ENCODE data around the gene SLC2A13. TPM values are rescaled to one million over a fixed set of nuclear protein-coding genes. Genes with fewer than 3 reads are reported as not detected.

SLC2A13 gene
- total RNA-seq, 4 donors from 2014 or later = 18.4 to 32.0 (median 25.3) TPM

DNA sequence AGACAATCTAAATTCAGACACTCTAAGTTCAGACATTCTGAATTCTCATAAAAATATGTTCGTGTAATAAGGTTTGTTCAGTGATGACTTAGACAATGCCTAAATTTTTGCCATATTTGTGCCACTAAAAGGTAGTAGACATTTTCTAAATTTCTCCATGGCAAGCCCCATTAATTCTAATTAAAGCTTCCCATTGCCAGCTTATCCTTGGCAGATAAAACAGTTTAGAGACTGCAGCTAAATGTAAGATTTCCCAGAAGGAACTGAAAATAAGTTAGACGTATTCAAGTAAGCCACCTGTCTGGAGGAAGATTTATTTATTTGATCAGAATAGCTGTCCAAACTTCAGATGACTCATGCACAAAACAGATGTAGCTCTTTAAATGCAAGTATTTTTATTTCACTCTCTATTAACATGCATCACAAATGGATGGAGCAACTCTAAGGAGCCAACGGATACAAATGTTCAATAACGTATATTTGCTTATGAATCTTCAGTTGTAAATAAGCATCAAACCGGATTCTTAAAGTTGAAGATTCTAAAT, 130.4 kb downstream of the SLC2A13 start:
- TF ChIP-seq, protein P1, sequence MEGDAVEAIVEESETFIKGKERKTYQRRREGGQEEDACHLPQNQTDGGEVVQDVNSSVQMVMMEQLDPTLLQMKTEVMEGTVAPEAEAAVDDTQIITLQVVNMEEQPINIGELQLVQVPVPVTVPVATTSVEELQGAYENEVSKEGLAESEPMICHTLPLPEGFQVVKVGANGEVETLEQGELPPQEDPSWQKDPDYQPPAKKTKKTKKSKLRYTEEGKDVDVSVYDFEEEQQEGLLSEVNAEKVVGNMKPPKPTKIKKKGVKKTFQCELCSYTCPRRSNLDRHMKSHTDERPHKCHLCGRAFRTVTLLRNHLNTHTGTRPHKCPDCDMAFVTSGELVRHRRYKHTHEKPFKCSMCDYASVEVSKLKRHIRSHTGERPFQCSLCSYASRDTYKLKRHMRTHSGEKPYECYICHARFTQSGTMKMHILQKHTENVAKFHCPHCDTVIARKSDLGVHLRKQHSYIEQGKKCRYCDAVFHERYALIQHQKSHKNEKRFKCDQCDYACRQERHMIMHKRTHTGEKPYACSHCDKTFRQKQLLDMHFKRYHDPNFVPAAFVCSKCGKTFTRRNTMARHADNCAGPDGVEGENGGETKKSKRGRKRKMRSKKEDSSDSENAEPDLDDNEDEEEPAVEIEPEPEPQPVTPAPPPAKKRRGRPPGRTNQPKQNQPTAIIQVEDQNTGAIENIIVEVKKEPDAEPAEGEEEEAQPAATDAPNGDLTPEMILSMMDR (IDR thresholded peaks at IDR 0.05; ENCODE audit: low read depth) = no peak

DNA sequence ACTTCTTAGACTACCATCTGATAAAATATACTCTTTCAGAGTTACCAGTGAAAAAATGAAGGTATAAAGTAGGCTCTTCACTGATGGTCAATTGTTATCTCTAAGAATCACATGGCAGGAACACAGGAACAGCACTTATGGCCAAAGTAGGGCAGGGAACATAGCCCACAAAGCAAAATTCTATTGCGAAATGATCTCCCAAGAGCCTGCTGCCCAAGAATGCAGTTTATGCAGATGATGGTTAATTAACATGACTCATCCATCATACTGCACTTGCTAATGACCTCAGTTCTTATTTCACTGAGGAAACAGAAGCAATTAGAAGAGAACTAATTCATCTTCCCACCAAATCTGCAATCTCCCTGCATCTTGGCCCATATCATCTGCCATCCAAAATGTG, 133.8 kb downstream of the SLC2A13 start:
- TF ChIP-seq, protein P1 (IDR thresholded peaks at IDR 0.05; ENCODE audit: low read depth) = no peak

DNA sequence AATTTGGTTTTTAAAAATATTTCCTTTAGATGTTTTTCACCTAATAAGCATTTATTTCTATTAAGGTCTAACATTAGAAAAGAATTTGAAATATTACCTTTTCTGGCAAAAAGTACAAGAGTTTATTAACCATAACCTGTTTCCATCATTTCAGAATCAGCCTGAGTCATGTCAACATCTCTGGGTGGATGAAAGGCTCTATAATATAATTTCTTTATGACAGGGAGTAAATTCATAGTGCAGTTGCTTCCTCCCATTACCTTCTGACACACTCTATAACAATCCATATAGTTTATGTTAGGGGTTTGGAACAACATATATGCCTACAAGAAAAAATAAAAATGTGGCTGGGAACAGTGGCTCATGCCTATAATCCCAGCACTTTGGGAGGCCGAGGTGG, 134.5 kb downstream of the SLC2A13 start:
- TF ChIP-seq, protein P1 (IDR thresholded peaks at IDR 0.05; ENCODE audit: low read depth) = no peak

DNA sequence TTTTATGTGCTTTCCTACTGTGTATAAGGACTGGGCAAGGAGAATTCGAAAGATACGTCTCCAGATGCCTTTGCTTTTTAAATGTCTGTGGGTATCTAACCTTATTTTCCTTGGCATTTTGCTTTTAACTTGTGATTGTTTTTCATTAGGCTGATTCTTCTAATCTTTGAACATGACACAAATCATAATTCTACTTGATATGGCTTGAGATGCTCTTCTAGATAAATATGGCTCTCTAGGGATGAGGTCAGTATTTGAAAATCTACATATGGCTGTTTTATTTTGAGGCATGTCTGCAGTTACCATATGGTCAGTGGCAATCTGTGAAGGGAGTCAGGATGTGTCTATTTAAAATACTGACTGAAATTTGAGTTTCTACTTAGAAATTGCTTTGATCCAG, 139.2 kb downstream of the SLC2A13 start:
- TF ChIP-seq, protein P1 (IDR thresholded peaks at IDR 0.05; ENCODE audit: low read depth) = no peak

DNA sequence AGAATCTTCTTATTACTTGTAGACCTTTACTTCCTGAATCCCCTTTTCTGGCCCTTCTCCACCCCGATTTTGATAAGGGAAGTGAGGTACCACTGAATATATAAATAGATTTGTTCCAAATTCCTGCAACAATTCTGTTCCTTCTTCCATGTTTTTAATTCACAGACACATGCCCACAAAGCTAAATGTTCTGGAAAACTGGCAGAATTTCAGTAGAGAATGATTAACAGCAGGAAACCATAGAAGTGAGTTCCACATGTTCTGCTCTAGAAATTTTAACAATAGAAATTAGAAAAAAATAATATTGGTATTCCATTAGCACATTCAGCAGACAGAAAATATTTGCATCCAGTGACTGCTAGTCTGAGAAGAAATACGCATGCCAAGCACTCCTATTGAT, 139.6 kb downstream of the SLC2A13 start:
- TF ChIP-seq, protein P1 (IDR thresholded peaks at IDR 0.05; ENCODE audit: low read depth) = no peak

DNA sequence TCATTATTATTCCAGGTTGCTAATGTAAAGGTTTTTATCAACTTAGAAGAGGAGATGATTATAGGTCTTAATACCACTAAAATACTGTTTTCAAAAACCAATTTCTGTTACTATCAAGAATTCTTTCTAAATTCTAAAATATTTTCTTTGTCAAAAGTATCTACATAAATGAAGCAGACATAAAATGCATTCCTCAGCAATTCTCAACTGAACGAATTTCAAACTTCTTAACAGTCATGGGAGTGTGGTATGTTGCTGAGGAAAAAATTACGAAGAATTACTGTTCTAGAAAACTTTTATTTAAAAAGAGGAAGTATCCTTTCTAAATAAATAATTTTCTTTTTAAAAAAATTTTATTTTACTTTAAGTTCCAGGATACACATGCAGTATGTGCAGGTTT, 146.4 kb downstream of the SLC2A13 start:
- TF ChIP-seq, protein P1 (IDR thresholded peaks at IDR 0.05; ENCODE audit: low read depth) = no peak

DNA sequence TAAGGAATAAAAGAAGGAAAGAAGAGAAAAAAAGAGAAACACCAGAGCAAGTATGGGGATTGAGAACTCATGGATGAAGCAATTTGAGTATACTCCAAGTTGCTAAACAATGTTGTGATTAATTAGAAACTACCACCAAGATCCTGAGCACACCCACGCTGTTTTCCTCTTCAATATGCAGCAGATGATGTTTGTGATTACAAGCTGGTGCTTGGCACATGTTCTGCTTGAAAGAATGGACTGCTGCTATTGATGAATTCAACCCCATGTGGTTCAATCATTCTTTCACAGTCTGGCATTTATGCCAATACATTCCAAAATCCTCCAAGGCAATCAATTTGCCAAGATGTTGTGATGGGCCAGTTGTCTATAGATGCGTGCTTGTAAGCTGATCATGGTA, 146.8 kb downstream of the SLC2A13 start:
- TF ChIP-seq, protein P1 (IDR thresholded peaks at IDR 0.05; ENCODE audit: low read depth) = no peak
